ENCODE measurements around the gene PI3. TPM values are rescaled to one million over a fixed set of nuclear protein-coding genes. Genes with fewer than 3 reads are reported as not detected.
A peak's percentile ranks its signal among the peaks of the same experiment; 100 is the strongest.
"Not testable (repeated sequence)": the region's sequence is repeated elsewhere in the genome, so short reads cannot be mapped to it uniquely, and the experiment has no call there.

PI3 gene
- total RNA-seq: 509 TPM

DNA sequence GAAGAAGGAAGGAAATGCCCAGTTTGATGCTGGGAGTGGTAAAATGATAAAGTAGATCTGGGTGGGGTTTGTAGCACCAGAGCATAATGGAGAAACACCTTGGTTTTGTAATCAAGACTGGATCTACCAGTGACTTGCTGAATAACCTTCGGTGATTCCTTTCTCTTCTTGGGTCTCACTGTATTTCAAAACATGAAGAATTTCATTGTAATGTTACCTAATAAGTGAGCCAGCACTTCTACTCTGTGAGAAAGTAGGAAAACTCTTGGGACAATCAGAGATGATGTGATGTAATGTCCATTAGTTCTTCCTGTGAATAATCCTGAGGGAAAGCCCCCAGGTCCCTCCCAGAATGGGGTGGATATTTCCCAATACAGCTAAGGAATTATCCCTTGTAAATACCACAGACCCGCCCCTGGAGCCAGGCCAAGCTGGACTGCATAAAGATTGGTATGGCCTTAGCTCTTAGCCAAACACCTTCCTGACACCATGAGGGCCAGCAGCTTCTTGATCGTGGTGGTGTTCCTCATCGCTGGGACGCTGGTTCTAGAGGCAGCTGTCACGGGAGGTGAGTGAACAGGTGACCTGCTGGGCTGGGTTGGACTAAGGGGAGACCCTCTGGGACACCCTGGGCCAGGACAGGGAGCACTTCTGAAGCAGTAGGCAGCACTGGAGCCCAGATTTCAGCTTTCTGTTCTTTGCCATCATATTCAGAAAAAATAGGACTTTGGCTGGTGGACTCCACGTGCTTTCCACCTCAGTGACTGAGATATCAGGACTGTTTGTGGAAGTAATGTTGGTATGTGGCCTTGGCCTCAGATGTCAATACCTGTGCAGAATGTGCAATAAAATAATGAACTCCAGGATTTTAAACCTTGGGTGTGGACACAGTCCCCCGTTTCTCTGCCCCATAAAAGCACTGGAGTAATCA lies at the start of gene PI3:
PI3 (plus strand) TSS at position 469 of the 931 bp plus-strand sequence; CDS start at position 490, 21 bp downstream.
- DNase-seq: no peak

GRCh38 chr20:45128099-45128498 lies 46.6 kb upstream of the PI3 start:
- no peak for DNase-seq

DNA sequence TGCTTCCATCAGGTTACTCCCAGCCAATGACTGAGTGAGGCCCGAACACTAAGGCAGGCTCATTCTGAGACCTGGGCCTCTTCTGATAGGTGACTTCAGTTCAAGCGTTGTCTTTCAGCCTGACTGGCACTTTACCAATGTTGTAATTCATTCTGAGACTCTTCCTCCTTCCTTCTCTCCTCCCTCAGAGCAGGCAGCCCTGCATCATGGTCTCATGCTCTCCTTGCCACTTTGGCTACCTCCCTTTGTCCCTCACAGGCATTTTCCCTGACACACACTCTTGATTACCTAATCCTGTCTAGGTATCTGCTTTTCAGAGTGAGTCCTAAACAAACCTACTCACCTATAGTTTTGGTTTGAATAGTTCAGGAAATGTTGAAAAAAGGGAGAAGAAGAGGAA lies 37.8 kb upstream of the PI3 start:
- no peak for DNase-seq

GRCh38 chr20:45138561-45139300 lies 36.0 kb upstream of the PI3 start:
- DNase-seq: no peak

DNA sequence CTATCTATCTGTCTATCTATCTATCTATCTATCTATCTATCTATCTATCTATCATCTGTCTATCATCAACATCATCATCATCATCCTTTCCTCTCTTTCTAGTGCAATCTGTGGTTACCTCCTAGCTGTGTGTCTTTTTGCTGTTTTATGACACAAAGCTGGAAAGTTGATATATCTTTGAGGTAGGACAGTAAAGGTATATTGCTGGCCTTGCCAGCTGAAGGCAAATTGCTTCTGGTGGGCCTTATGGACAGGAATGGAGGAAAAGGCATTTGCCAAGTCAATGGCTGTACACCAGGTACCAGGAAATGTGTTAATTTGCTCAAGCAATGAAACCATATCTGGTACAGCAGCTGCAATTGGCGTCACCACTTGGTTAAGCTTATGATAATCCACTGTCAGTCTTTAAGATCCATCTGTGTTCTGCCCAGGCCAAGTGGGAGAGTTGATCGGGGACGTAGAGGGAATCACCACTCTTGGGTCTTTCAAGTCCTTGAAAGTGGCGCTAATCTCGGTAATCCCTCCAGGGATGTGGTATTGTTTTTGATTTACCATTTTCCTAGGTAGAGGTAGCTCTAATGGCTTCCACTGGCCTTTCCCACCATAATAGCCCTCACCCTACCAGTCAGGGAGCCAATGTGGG lies 34.8 kb upstream of the PI3 start:
- DNase-seq: not testable (repeated sequence)

GRCh38 chr20:45140836-45141235 lies 33.9 kb upstream of the PI3 start:
- no peak for DNase-seq

DNA sequence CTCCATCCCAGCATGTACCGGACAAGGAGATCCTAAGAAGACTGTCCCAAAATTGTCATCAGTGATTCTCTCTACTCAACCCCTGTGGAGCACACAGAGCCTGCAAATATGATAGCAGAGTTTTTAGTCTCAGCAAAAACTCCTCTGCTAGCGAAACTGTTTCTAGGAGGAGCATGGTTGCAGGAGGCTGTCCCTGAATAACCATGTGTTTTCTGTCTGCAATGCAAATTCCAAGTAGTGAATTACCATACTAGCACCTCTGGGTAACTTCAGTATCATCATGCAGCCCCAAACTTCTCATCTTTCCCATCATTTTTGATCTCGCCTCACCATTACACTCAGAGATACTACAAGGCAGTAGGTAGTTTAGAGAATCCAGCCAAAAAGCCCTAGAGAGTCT lies 25.6 kb upstream of the PI3 start:
- DNase-seq: no peak

DNA sequence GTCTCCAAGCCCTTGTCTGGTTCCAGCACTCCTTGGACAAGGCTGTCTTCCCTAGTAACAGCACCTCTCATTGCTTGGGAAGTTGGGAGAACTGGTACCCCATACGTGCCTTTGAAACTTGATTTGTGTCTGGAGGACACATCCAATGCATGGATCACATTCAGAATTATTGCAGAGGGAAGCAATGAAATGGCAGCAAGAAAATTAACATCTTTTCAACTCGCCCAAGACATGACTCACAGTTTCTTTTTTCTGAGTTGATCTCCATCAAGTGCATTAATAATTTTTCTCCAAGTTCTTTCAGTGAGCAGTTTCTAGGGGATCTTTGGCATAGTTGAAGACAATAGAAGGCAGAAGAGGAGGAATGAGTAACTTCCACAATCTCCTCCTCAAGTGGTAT lies 22.3 kb upstream of the PI3 start:
- no peak for DNase-seq

DNA sequence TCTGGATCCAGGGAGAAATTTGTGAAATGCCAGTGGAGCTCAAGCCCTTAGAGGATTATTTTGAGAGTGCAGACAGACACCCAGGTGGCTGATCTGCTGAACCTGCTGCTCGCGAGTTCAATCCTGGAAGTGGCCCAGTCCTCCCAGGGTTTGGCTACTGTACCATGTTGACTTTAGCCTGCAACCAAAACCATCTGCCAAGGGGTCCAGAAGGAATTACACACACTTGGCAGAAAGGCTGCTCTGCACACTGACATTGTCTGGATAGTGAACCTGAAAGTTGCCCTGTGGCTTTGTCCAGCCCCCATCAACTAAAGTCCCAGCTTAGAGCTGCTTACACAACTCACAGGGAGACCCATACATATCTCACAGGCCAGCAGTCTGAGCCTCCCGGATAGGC lies 21.6 kb upstream of the PI3 start:
- no peak for DNase-seq

GRCh38 chr20:45153752-45154151 lies 20.9 kb upstream of the PI3 start:
- DNase-seq: no peak

- DNase-seq: no peak
Observed at GRCh38 chr20:45154183-45154582, 20.5 kb upstream of the PI3 start.

GRCh38 chr20:45154794-45155193 lies 19.9 kb upstream of the PI3 start:
- not testable (repeated sequence) for DNase-seq

GRCh38 chr20:45156713-45157112 lies 18.0 kb upstream of the PI3 start:
- no peak for DNase-seq

DNA sequence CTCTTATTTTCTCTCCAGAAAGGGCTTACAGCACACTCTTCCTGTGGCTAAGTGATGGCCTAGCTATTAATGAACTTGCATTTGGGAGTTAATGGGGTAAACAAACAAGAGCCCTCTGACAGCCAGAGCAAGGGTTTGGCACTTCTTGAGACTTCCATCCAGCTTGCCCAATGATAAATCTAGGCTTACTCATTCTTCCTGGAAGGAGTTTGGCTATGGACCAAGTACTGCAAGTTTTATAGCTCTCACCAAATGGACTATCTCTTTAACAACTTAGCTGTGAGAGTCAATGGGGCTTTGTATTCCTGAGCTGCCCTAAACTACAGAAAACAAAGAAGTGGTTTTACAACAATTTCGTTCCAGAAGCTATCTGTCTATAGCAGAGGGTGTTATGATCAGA lies 16.7 kb upstream of the PI3 start:
- peak; percentile 2 for DNase-seq

DNA sequence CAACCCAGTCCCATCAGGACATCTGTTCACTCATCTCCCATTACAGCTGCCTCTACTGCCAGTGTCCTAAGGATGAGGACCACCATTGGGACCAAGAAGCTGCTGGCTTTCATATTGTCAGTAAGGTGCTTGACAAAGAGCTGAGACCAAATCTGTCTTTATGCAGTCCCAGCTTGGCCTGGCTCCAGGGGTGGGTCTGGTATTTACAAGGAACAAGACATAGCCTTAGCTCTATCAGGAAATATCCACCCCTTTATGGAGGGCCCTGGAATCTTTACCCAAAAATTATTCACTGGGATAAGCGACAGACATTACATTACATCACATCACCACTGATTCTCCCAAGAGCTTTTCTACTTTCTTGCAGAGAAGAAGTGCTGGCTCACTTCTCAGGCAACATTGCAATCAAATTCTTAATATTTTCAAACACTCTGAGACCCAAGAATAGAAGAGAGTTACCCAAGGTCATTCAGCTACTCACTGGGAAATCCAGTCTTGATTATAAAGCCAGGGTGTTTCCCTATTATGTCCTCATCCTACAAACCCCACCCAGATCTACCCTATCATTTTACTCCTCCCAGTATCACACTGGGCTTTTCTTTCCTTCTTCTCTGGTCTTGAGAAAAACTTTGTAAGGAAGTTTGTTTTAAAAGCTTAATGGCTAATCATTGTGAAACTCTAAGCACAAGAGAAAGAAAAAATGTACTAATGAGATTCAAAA lies 11.5 kb upstream of the PI3 start:
- DNase-seq: no peak

- DNase-seq: no peak
Observed at GRCh38 chr20:45164906-45165305, 9.8 kb upstream of the PI3 start.

DNA sequence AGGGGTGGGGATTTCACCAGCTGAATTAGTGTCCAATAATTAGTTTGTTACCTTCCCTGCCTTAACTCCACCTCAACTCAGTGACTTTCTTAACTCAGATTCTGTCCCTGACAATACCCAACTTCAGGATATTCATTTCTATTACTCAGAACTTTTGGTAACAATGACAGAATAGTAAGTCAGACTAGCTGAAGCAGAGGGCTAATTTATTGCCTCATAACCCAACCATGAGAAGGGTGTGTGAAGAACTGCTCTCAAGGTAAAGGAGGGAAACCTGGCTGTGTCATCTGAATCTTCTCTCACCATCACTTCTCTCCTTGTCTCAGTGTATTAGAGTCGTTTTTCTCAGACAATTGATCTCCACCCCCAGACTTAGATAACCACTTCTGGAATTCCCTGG lies 1.2 kb upstream of the PI3 start:
- DNase-seq: no peak

- DNase-seq: no peak
Observed at GRCh38 chr20:45176526-45177267, 2.0 kb downstream of the PI3 start.

DNA sequence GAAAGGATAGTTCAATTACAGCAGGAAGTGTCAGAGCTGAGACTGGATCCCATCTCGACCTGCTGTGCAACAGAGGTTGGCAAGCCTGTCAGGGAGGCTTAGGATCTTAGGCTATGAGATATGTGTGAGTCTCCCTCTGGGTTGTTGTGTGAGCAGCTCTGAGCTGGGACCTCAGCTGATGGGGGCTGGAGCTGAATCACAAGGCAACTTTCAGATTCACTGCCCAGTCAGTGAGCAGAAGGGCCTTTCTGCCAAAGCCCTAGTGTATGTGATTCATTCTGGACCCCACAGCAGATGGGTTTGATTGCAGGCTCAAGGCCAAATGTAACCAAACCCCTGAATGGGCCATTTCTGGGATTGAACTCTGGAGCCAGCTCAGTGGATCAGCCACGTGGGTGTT lies 4.5 kb downstream of the PI3 start:
- DNase-seq: no peak

DNA sequence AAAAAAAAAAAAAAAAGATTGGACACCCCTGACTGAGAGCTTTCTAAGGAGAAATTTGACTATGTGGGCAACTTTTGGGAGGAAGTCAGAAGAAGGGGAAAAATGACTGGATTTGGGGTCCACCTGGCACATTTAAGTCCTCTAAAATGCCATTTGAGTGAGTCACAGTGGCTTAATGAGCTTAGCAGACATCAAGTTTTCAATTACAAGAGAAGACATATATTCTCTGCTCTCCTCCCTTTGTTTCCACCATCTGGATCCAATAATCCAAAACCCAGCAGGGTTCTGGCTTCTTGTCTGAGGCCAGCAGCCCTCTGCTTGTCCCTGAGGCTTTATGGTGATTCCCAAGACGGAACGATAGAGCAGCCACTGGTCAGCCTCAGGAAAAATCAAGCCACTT lies 6.9 kb downstream of the PI3 start:
- no peak for DNase-seq

DNA sequence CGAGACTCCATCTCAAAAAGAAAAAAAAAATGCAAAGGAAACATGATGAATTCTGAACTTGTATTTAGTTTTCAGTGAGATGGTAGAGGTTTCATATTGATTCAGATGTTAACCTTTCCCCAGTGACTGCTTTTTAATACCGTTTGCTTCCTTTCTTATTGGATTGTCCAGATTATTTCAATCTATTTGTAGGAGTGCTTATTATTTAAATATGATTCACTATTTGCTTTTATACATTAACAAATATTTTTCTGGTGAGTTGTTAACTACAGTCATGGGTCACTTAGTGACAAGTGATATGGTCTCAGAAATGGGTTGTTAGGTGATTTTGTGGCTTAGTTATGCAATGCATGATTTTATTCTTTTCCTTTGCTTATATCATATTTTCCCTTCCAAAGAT lies 8.4 kb downstream of the PI3 start:
- DNase-seq: no peak

DNA sequence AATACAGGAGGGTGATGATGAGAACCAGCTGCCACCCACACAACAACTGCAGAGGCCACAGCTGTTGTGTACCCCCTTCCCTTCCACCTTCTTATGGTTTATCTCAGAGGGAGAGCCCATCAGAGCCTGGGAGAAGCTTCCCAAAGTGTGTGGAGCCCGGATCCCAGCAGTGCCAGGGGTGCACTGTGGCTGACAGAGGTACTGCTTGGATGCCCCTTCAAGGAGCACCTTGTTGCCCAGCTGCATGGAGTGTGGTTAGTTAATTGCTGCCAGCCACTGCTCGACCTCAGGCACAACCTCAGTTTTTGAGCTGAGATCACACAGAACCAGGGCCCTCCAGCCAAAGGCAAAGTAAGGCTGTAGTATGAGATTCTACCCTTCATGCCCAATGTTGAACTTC lies 13.0 kb downstream of the PI3 start:
- DNase-seq: no peak
